ENCODE results near the gene TTC23. TPM values are rescaled to one million over a fixed set of nuclear protein-coding genes. Genes with fewer than 3 reads are reported as not detected.

TTC23 gene
- total RNA-seq, 1 donor from 2014 or later = 32.3 TPM

- H3K27me3 Mint-ChIP-seq (ENCODE audit: low read depth) = no peaks in the 10 kb centered on the region
- no peak overlapping the region for H3K27ac Mint-ChIP-seq
- no peak for TF ChIP-seq CTCF (IDR thresholded peaks at IDR 0.05; ENCODE audit: unreplicated experiment)
- DNase-seq (ENCODE audit: low spot score in 2 of 2, unreplicated experiment in 2 of 2) = no peak
- H3K4me1 Mint-ChIP-seq = peaks cover 8% of the 10 kb centered on the region
- no peak overlapping the region for H3K4me3 Mint-ChIP-seq
- H3K9me3 Mint-ChIP-seq = no peaks in the 10 kb centered on the region
- peaks cover 41% of the 10 kb centered on the region for H3K36me3 Mint-ChIP-seq
These were observed 81.7 kb downstream of the TTC23 start for GRCh38 chr15:99167640-99168039.

- no peak for DNase-seq (ENCODE audit: low spot score in 2 of 2, unreplicated experiment in 2 of 2)
- no peak overlapping the region for H3K4me3 Mint-ChIP-seq
- H3K27ac Mint-ChIP-seq = no peak overlapping the region
These were observed 82.2 kb downstream of the TTC23 start for GRCh38 chr15:99167201-99167600.

GRCh38 chr15:99165956-99166689 is 83.3 kb downstream of the TTC23 start:
- no peaks in the 10 kb centered on the region for H3K27me3 Mint-ChIP-seq (ENCODE audit: low read depth)
- no peak for DNase-seq (ENCODE audit: low spot score in 2 of 2, unreplicated experiment in 2 of 2)
- no peaks in the 10 kb centered on the region for H3K9me3 Mint-ChIP-seq
- TF ChIP-seq CTCF (IDR thresholded peaks at IDR 0.05; ENCODE audit: unreplicated experiment) = no peak
- peaks cover 8% of the 10 kb centered on the region for H3K4me1 Mint-ChIP-seq
- no peak overlapping the region for H3K27ac Mint-ChIP-seq
- H3K4me3 Mint-ChIP-seq = no peak overlapping the region
- peaks cover 46% of the 10 kb centered on the region for H3K36me3 Mint-ChIP-seq

More at GRCh38 chr15:99167201-99167600, 82.2 kb downstream of the TTC23 start:
- peaks cover 8% of the 10 kb centered on the region for H3K4me1 Mint-ChIP-seq
- H3K9me3 Mint-ChIP-seq = no peaks in the 10 kb centered on the region
- peaks cover 42% of the 10 kb centered on the region for H3K36me3 Mint-ChIP-seq
- H3K27me3 Mint-ChIP-seq (ENCODE audit: low read depth) = no peaks in the 10 kb centered on the region
- TF ChIP-seq CTCF (IDR thresholded peaks at IDR 0.05; ENCODE audit: unreplicated experiment) = no peak

- Mint-ChIP-seq H3K36me3 (peaks cover 47% of the 10 kb centered on the region), H3K9me3 (no peaks in the 10 kb centered on the region), H3K27ac (no peak overlapping the region), H3K4me1 (peaks cover 8% of the 10 kb centered on the region), H3K4me3 (no peak overlapping the region), H3K27me3 (ENCODE audit: low read depth) (no peaks in the 10 kb centered on the region)
- DNase-seq (ENCODE audit: low spot score in 2 of 2, unreplicated experiment in 2 of 2) = no peak
- no peak for TF ChIP-seq CTCF (IDR thresholded peaks at IDR 0.05; ENCODE audit: unreplicated experiment)
These were observed 84.2 kb downstream of the TTC23 start for GRCh38 chr15:99165020-99165790.

GRCh38 chr15:99164119-99164518 is 85.3 kb downstream of the TTC23 start:
- Mint-ChIP-seq H3K9me3 (no peaks in the 10 kb centered on the region), H3K27me3 (ENCODE audit: low read depth) (no peaks in the 10 kb centered on the region), H3K4me1 (peaks cover under 1% of the 10 kb centered on the region), H3K36me3 (peaks cover 55% of the 10 kb centered on the region), H3K4me3 (no peak overlapping the region), H3K27ac (no peak overlapping the region)
- no peak for DNase-seq (ENCODE audit: low spot score in 2 of 2, unreplicated experiment in 2 of 2)
- no peak for TF ChIP-seq CTCF (IDR thresholded peaks at IDR 0.05; ENCODE audit: unreplicated experiment)

Measured in mesothelial cell of epicardium (in vitro differentiated cells).